NCI-H82 treated with DMSO at 0.1 percent for 48 hours (cell line): ENCODE data around the gene KHSRP.
A peak's percentile ranks its signal among the peaks of the same experiment; 100 is the strongest.

Experiments
- DNase-seq: peaks from one replicate; lab custom pipeline; 2025; ENCODE audit not compliant: unreplicated experiment; lab: John Stamatoyannopoulos, UW

KHSRP gene, protein sequence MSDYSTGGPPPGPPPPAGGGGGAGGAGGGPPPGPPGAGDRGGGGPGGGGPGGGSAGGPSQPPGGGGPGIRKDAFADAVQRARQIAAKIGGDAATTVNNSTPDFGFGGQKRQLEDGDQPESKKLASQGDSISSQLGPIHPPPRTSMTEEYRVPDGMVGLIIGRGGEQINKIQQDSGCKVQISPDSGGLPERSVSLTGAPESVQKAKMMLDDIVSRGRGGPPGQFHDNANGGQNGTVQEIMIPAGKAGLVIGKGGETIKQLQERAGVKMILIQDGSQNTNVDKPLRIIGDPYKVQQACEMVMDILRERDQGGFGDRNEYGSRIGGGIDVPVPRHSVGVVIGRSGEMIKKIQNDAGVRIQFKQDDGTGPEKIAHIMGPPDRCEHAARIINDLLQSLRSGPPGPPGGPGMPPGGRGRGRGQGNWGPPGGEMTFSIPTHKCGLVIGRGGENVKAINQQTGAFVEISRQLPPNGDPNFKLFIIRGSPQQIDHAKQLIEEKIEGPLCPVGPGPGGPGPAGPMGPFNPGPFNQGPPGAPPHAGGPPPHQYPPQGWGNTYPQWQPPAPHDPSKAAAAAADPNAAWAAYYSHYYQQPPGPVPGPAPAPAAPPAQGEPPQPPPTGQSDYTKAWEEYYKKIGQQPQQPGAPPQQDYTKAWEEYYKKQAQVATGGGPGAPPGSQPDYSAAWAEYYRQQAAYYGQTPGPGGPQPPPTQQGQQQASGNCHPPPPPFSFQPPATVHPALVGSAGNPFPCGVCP

DNA sequence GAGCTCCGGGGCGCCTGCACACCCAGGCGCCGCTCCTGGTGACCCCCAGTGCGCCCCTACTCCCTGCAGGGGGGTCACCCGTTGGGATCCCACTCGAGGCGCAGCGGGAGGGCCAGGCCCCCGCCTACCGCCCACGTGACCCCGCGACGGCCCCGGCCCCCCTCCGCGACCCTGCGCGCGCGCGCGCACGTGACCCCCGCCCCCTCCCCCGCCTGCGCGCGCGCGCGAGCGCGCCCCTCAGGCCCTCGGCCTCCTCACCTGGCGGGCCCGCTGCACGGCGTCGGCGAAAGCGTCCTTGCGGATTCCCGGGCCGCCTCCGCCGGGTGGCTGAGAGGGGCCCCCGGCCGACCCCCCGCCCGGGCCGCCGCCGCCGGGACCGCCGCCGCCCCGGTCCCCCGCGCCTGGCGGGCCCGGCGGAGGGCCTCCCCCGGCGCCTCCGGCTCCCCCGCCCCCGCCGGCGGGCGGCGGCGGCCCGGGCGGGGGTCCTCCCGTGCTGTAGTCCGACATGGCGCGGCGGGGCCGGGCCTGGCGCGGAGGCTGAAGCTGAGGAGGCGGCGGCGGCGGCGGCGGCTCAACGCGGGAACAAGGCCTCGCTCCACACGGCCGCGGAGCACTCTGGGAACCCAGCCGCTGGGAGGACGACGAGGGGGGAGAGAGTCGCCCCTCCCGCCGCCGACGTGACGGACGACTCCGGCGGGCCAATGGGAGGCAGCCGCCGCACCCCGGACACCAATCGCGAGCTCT is at the start of gene KHSRP:
KHSRP (minus strand) TSS at position 617 of the 744 bp plus-strand sequence; CDS start at position 507, 110 bp downstream.
- DNase-seq: no peak

DNA sequence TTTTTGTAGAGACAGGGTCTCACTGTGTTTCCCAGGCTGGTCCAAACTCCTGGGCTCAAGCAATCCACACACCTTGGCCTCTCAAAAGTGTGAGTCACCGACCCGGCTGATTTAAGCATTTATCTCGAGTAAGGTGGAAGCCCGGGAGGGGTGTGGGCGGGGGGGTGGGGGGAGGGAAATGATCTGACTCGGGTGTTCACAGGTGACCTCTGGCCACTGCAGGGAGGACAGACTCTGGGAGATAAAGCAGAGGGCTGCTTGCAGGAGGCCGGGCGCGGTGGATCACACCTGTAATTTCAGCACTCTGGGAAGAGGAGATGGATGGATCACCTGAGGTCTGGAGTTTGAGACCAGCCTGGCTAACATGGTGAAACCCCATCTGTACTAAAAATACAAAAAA is 49.0 kb upstream of the KHSRP start:
- no peak for DNase-seq

DNA sequence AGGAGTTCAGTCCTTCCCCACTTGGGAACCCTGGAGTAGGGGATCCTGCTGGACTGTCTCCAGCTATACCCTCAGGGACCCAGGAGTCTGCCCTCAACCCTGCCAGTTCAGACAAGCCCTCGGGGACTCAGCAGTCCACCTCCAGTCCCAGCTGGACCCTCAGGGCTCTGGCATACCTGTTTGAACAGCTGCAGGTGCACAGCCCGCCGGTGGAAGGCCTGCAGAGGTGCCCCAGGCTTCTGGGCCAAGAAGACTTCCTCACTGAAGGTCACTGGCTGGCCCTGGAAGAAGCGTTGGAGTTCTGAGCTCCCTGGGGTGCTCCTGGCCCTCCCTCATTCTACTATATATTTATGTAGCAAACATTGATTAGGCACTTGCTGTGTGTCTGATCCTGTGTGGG is 48.1 kb upstream of the KHSRP start:
- no peak for DNase-seq

DNA sequence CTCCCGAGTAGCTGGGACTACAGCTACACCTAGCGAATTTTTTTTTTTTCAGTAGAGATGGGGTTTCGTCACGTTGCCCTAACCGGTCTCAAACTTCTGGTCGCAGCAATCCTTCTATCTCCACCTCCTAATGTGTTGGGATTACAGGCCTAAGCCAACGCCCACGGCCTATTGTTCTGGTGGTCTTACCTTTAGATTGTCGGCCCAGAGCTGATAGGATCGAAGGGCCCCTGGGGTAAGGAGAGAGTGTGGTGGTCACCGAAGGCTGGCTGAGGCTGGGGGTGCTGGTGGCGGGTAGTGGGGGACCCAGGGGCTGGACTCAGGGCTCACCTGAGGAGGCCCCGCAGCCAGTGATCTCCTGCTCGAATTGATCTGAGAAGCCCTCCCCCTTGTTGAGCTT is 46.5 kb upstream of the KHSRP start:
- no peak for DNase-seq

DNA sequence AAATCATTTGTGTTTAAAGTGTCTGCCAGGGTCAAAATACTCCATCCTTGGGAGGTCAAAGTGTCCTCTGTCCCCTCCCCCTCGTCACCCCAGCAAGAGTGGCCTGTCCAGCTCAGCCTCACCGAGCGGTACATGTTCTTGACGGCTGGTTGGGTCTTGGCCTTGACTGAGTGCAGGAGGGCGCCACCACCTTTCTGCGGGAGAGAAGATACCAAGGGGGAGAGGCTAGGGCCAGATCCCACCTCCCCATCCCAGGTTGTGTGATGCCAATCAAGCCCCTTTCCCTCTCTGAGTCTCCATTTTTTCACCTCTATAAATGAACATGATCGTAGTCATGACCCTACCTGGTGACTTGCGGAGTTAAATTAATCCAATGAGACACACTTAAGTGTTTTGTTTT is 45.6 kb upstream of the KHSRP start:
- DNase-seq: no peak

DNA sequence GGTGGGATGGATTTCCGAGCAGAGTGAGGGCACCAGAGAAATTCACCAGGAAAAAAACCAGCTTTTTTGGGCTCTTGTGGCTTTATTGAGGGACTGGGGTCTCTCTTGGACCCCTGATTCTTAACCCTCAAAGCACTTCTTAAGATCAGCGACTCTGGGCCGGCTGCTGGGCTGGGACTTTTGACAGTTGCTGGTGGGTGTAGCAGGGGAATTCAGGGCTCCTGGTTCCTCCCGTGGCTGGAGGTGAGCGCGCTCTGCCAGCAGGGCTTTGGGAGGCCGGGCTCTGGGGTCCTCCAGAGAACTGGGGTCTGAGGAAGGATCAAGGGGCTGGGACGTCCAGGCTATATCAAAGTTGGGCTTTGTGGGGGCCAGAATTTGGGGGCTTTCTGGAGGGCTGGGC is 42.8 kb upstream of the KHSRP start:
- DNase-seq: no peak

DNA sequence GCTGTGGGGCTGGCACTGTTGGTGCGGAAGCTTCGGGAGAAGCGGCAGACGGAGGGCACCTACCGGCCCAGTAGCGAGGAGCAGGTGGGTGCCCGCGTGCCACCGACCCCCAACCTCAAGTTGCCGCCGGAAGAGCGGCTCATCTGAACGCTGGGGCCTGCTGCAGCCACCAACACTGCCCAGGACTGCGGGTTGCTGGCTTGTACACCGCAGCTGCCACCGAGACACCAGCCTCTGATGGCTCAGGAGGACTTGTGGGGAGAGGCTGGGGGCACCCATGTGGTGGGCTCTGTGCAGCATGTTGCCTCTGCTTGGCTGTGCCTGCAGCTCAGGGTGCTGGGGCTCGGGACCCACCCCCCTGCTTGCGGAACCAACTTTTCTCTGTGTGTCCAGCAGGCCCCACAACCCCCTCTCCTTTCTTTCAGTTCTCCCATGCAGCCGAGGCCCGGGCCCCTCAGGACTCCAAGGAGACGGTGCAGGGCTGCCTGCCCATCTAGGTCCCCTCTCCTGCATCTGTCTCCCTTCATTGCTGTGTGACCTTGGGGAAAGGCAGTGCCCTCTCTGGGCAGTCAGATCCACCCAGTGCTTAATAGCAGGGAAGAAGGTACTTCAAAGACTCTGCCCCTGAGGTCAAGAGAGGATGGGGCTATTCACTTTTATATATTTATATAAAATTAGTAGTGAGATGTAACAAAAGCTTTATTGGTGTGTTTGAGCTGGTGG is 42.1 kb upstream of the KHSRP start:
- no peak for DNase-seq

DNA sequence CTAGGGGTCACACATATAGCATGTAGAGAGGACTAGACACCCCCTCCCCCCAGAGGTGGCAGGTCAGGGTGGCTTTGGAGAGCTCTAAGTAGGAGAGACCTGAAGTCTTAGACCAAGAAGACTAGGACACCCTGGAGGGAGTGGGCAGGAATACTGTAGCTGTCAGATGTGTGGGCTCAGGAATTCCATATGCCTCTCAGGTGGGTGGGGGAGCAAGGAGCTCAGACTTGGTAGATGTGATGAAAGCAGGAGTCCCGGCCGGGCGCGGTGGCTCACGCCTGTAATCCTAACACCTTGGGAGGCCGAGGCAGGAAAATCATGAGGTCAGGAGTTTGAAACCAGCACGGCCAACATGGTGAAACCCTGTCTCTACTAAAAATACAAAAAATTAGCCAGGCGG is 41.1 kb upstream of the KHSRP start:
- no peak for DNase-seq

DNA sequence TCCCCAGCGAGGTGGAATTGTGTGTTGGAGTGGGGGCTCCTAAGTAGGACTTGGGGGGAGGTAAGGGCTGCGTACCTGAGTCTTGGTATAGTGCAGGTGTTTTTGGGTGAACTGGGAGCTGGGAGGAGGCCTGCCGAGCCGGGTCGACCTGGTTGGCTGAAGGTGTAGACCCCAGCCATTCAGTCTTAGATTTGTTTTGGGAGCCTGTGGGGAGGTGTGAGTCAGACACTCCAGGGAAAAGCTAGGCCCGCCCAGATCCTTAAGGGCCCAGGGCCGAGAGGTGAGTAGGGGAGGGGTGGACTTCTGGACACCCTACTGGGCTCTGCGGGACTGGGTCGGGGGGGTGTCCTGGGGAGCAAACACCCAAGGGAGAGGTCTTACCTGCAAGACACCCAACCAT is 40.4 kb upstream of the KHSRP start:
- DNase-seq: no peak

DNA sequence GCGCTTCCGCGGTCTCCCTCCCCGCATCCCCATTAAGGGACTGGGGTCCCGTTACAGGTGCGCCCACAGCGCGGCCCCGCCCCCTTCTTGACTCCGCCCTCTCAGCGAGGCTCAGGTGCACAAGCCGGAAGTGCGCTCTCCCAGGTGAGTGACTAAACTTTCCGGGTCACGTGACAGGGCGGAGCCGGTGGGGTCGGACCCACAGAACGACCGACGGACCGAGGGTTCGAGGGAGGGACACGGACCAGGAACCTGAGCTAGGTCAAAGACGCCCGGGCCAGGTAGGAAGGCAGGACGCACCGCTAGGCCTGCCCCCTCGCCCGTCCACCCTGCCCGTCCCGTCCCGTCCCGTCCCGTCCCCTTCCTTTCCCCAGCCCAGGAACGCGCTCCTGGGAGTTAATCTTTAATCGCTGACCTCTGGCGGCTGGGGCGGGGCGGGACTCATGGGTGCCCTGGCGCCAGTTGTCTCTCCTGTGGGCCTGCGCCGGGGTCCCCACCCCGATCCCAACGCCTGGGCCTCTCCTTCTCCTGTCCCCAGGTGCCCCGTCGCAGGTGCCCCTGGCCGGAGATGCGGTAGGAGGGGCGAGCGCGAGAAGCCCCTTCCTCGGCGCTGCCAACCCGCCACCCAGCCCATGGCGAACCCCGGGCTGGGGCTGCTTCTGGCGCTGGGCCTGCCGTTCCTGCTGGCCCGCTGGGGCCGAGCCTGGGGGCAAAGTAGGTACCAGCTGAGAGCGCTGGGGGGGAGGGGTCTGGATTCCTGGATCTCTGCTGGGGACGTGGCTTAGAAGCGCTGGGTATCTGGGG is 39.7 kb upstream of the KHSRP start, which contains the start of gene CRB3:
CRB3 (plus strand) TSS at position 202 of the 804 bp plus-strand sequence; CDS start at position 633, 431 bp downstream.
- DNase-seq: no peak

DNA sequence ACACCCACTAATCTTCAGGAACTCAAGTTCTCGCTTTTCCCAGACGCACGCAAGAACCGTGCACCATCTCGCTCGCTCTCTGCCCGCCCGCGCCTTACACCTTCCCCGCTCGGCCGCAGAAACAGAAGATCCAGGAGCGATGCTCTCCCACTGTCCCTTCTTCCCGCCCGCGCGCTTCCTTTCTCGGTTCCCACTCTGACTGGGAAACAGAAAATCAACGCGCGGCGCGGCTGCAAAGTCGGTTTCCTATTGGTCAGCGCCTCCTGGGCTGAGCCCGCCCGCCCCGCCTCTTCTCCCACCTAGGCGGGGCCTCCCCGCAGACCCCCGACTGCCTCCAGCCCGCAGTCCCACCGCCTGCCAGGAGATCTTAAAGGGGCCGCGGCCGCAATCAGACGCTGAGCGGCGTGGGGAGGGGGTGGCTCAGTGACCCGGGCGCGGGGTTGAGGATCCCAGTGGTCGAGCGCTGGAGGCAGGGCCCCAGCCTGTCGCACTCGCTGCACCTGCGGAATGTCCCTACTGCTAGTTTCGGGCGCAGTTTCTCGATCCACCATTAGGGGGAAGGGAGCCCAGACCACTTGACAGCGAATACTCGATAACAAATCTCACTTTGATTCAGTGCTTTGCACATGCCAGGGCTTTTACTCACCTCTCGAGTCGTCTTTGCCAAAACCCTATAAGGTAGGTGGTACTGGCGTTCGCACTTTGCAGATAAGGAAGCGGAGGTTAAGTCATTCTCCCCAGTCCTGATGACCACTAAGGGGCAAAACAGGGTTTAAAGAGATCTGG is 35.7 kb upstream of the KHSRP start:
- peak; percentile 89 for DNase-seq

DNA sequence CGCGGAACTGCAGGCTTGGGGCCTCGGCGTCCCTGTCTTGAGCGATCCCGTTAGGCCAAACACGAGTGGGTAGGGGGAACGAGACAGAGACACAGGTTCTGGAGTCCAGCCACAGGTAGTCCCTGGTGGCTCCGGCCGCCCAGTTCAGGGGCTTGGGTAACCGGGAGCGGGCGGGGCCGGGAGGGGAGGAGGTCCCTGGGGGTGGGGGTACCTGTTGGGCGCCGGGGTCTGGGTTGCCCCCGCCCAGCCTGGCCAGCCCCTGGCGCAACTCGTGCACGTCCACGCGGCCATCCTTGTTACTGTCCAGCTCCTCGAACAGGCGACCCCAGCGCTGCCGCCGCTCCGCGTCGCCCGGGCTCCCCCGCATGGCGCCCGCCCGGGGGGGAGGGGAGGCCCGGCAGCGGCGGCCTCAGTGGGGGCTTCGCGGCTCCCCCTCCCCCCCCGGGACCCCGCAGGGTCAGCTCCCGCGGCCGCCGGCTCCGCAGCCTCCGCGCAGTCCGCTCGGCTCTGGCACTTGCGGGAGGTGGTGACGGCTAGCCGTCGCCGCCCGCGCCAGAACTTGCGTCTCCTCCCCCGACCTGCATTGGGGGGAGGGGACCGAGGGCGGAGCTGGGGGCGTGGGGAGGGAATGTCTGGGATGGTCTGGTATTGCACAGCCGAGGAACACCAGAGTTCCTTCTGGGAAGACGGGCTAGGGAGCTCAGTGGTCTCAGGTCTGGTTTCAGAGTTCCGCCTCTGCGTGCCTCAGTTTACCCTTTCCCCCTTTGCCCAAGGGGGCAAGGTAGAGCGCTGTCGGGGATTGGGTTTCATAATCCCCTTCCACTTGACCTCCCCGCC is 34.9 kb upstream of the KHSRP start, which contains the start of gene SLC25A23:
SLC25A23 (minus strand) TSS at position 531 of the 837 bp plus-strand sequence; CDS start at position 367, 164 bp downstream.
- no peak for DNase-seq

DNA sequence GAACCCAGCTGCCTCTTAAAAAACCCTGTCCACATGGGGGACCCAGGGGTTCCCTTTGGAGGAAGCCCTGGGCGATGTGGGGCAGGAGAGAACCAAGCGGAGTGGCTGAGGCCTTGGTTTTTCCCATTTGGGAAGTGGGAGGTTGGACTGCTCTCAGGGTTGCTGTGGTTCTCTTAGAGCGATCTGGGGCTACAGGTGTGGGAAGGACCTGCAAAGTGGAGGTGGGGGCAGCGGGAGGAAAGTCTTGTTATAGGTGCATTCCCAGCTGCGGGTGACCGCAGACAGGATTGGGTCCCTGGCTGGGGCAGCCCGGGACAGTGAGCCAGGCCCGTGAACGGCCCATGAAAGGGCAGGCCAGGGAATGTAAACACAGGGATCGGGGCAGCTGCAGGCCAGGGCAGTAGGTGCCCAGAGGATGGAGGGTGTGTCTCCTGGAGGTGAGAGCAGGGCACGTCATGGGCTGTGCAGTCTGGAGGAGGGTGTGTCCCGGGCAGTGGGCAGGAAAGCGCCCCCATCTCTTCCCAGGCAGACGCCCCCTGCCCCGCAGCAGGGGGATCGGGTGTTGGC is 34.2 kb upstream of the KHSRP start:
- DNase-seq: no peak

DNA sequence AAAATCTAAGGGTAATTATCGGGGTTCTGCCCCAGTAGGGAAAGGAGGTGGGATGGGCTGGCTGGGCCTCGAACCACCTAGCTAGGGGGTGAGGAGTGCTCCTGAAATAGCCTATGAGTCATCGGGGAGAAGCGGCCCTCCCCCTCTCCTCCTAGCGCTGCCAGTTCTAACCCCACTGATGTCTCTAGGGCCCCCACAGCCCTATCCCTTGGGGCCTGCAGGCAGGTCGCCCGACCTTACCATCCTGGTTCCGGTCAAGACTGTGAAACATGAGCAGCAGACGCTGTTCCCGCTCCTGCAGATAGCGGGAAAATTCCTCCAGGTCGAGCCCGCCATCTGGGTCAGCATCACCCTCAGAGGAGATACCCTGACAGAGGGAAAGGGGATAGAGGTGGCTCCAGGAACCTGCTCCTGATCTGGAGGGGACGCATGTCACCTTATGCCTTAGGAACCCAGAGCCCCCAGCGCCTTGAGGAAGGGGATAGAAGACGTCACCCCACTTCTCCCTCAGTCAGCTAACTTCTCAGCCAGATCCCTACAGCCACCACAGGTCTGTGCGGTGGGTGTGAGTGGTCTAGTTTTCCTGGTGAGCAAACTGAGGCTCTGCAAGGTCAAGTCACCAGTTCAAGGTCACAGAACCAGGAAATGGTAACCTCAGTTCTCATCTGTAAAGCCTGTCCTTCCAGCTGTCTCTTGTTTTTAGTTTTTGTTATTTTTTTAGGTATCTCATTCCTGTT is 33.5 kb upstream of the KHSRP start:
- no peak for DNase-seq

DNA sequence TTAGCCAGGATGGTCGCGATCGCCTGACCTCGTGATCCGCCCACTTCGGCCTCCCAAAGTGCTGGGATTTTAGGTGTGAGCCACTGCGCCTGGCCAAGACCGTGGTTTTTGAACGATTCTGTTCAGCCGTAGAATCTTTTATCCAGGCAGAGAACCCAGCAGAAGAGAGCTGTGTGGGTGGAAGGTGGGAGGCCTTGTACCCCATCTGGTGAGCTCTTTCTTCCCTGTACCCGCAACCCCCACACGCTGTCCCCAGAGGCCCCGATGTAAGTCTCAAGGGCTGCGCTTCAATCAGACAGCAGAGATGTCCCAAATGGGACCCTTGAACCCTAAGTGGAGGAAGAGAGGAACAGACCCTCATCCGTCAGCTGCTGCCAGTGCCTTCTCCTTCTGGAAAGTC is 31.3 kb upstream of the KHSRP start:
- no peak for DNase-seq

DNA sequence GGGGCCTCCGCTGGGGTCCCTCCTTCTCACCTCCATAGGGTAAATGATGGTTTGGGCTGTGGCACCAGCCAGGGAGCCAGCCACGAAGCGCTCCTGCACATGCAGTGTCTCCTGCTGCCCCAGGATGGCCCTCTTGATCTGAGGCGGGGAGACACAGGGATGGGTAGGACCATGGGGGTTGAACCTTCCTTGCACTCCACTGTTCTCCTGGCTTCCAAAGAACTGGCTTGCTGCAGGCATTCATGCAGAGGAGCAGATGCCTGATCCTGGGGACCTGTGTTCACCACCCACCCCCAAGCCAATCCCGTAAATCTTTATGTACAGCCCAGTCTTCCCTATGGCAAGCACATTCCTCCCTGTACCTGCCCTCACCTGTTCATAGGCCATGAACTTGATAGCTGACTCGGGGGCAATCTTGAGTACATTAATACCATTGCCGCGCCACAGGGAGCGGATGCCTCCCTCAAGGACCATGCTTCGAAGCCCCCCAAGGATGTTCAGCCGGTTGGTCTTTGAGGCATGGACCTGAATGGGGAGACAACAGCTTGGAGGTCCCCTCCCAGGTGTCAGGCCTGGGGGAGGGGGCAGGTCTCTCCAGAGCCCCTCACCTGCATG is 29.4 kb upstream of the KHSRP start:
- DNase-seq: no peak

DNA sequence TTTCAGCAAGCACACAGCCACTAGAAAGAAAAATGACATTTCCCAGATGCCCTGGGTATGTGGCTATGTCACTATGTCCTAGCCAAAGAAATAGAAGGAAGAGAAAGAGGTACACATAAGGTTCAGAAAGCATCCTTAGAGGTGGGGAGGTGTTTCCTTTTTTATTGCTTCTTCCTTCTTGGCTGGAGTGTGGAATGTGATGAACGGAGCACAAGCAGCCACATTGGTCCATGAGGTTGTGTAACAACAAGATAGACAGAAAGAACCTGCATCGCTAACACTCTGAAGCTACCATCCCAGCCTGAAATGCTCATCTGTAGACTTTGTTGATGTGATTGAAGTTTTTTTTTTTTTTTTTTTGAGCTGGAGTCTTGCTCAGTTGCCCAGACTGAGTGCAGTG is 28.3 kb upstream of the KHSRP start:
- no peak for DNase-seq
